NCI-H69 (cell line): ENCODE data around the gene KCNAB1.
"Not testable (repeated sequence)": the region's sequence is repeated elsewhere in the genome, so short reads cannot be mapped to it uniquely, and the experiment has no call there.

Experiments used
- DNase-seq: peaks from one replicate; lab custom pipeline; 2025; lab: John Stamatoyannopoulos, UW

Gene KCNAB1

DNA sequence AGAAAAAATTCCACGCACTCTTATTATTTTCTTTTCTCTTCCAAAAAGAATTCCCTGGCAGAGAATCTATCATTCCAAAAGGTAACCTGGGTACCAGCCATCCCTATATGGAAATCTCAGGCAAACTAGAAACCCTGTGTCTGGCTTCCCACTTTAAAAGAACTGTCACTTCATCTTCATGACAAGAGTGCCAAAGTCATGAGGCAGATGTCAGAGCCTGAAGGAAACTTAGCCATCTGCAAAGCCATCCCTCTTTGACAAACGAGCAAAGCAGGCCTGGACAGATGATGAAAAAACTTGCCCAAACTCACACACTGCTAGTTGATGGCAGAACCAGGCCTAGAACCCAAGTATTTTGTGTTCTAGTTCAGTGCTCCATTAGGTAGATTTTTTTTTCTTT lies 418.7 kb downstream of the KCNAB1 start:
- DNase-seq: no peak

DNA sequence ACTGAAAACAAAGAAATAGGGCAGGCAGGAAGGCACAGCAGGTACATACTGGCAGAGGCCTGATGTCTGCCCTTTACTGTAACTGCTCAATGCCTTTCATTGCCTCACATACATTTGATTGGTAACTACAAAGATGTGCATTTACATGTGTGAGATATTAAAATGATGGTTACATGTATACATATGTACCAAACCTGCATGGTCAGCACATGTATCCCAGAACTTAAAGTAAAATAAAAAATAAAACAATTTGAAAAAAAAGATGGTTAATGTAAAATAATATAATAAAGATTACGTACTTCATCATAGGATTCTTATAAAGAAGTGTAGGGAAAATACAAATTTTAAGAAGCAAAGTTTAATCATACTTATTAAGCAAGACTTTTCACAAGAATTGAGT lies 419.4 kb downstream of the KCNAB1 start:
- DNase-seq: no peak

DNA sequence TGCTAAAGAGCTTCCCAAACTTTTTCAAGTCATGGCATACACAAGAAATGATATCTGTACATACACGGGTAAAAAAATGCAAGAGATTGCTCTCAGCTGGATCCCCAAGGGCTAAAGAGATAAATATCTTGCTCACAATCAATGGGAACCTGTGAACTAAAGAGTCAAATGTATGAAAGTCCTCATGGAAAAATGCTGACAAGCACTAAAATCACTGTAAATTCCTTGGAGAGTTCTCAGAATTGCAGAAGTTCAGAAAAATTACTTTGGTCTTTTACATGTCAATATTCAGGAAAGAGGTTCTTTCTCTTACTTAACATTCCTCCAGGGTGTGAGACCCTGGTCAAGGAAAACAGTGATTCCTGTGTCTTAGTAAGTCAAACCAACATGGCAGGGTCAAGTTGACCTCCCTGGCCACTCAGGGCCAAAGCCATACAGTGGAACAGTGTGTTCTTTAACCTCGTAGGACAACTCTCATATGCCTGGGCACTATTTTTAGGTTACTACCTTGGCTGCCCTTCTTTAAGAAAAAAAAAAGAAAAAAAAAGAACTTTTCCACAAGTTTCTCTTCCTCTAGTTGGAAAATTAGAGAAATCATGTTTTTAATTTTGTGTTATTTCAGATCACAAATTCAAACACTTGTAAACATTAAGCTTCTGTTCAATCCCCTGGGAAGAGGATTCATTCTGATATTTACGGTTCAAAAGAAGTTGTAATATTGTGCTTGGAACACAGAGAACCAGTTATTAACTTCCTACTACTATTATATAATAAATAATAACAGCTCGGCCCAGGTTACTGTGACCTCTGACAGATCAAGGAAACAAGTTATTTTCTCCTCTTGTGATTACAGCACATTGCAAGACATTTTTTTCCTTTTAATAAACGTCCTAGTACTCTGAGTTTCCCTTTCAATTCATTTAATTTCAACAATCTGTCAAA lies 422.0 kb downstream of the KCNAB1 start:
- DNase-seq: no peak

DNA sequence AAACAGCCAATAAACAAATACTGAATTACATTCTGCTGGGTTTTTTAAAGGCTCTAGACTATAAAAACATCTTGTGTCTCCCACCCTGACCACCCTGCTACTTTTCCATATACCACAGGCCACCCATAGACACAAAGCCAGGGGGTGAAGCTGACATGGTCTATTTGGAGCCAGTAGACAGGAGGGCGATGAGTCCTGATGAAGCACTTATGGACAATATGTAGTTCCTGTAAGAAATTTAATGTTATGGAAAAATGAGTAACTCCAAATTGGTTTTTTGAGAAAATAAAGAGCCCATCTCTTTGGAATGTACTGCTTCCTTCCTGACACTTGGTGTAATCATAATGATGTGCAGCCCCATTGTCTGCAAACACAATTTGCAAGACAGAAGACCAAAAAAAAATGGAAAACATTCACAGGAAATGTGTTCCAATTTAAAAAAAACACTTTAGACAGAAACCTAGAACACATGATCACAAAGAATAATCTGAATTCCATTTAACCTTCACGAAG lies 422.7 kb downstream of the KCNAB1 start:
- no peak for DNase-seq

DNA sequence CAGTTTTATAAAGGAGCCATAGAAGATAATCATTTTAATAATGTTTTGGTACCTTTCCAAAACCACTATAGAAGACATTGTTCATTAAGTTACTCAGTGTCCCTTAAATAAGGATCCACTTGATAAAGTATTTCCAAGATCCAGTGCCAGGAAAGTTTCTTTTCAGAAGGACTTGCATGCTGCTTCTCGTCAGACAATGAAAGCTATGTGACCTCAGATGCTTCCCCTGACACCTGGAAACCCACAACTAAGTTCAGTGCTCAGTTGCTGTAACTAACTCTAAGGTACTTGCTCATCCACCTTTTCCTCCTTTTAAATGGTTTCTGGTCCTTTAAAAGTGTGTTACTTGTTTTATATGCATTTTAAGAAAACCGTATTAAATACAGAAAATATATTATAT lies 427.3 kb downstream of the KCNAB1 start:
- DNase-seq: no peak

DNA sequence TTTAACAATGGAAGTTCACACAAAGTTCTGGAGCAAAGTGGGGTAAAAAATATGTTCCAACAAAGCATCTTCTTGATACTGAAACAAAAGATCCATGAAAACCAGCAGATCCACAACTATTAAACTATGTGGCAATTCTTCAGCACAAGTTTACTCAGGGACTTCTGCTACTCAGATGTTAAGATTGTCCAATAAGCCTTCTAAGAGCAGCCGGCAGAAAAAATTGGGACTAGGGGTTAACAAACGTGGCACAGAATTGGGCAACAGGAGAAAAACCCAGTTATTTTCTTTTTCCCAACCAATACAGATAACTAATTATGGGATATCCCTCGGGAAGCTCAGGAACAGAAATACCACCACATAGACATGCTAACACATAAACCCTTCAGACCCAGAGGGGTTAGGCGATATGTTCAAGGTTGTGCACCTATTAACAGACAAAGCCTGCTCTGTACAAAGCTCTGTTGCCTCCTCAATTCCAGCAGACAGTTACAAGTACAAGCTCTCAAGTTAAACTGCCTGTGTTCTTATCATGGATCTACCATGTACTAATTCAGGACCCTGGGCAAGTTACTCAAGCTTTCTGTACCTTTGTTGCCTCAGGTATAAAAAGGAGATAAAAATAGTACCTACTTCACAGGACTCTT lies 427.8 kb downstream of the KCNAB1 start:
- no peak for DNase-seq

DNA sequence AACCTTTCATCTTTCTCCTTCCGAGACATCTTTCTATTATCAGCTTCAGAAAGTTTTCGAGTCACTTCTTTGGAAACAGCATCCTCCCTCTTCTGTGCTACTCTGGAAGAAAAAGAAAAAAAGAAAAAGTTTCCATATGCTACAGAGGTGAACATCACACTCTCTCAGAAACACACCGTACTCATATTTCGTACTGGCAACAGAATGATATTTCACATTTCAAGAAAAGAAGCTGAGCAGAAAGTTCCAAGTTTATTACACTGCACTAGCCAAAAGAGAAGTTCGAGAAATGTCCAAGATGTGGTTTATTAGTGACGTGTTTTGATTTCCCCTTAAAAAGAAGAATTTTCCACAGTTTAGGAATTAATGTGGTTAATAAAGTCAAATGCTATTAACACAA lies 428.5 kb downstream of the KCNAB1 start:
- no peak for DNase-seq

DNA sequence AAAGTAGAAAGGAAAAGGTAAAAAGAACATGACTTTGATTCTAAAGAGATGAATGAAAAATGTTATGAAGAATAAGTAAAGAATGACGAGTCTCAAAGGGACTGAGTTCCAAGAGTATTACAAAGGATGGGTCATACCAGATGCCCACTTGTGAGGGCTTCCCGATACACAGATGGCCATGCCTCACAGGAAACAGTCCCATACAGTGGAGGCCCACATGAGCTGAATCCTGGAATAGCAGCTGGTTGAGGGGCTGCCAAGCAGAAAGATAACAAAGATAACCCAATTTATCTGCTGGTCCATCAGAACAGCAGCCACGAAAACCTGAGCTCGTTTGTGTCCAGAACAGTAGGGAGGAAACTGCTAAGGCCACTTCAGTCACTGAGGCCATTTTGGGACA lies 430.9 kb downstream of the KCNAB1 start:
- DNase-seq: no peak

DNA sequence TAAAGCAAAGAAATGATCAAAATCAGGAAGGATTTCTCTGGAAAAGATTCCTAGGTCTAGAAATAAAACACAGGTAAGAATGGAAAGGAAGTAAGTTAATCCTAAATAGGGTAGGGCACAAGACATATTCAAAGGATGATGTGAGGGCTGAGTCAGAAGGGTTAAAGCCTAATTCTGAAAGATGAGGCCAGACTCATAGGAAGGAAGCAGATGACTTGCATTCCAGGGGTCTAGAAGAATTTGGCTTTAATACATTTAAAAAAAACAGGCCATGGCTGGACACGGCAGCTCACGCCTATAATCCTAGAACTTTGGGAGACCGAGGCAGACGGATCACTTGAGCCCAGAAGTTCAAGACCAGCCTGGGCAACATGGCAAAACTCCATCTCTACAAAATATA lies 431.4 kb downstream of the KCNAB1 start:
- DNase-seq: no peak

DNA sequence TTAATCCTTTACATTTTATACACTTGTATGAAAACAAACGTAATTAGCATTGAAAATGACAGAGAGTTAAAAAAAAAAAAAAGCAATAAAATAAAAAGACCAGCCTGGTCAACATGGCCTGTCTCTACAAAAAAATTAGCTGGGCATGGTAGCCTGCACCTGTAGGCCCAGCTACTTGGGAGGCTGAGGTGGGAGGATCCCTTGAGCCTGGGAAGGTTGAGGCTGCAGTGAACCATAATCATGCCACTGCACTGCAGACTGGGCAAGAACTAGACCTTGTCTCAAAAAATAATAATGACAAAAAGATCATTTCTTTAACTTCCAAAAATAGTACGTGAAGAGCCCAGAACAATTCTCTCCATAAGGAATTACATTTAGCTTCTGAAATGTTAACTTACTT lies 432.6 kb downstream of the KCNAB1 start:
- no peak for DNase-seq

DNA sequence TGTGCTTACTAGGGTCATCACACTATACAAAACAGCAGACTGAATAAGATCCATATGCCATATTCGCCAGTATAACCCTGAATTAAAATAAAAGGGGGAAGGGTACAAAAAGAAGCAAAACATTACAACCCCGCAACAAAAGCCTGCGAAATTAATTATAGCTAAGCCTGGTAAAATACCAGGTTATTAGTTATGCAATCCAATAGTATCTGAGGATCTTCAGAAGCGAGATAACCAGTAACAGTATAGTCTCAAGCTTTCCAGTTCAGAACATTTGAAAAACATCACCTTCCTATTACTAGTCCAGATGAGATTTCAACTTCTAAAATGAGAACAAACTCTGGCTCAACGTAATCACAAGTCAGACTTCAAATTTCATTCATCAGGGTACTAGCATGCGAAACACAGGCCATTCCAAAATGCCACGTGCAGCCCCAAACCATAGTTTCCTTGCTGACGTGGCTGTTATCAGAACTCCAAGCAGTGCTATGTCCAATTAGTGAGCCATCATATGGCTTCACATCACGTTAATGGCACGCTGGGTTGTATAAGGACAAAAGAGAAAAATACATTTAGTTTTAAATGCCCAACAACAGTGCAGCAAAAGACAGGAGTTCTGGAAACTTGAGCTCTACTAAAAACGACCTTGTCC lies 433.5 kb downstream of the KCNAB1 start:
- peak; percentile 38 for DNase-seq

DNA sequence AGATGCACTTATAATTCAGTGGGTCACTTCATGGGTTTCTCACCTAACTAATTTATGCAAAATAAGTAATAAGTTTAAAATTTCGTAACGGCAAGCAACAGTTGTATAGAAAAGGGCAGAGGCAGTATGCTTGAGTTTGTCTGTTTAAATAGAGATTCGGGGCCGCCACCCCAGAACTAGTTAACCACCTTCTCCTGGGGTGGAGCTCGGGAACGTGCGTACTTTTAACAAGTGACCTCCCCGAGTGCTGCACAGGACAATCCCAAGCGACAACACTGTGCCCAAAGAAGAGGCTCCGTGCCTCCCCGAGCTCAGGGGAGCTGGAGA lies 434.1 kb downstream of the KCNAB1 start:
- DNase-seq: no peak

DNA sequence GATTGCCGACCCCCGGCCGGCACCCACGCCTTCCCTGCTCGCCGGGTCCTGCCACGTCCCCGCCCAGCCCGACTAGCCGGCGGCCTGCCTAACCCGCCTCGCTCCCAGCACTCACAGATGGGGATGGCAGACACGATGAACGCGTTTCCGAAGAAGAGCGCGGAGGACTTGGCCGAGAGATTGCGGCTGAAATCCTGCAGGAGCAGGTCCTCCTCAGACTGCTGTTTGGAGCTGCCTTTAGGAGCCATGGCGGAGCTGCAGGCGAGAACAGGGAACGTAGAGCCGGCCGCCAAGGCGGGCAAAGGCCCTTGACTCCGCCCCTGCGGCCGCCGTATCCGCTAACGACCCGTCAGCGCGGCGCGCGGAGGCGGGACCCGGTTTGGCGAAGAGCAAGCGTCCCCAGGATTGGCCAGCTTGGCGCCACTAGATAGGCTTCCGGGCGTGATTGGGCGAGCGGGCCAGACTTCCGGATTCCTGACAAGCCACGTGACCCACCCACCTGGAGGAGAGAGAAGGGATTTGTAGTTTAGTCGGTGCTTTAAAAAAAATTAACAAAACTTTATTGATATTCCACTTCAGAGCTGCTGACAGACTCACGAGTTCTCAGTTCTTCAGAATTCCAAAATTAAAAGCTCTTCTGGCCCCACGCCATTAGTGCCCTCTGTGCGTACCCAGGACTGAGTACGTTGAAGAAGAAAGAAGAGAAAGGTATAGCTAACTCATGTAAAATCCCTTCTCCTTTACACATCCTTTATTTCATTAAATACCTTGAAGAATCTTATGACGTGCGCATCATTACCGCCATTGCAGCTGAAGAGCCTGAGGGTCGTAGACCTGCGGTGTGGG lies 434.7 kb downstream of the KCNAB1 start, which contains the start of gene SSR3:
SSR3 (minus strand) TSS at position 276 of the 846 bp plus-strand sequence; CDS start at position 248, 28 bp downstream.
- DNase-seq: peak; percentile 98

DNA sequence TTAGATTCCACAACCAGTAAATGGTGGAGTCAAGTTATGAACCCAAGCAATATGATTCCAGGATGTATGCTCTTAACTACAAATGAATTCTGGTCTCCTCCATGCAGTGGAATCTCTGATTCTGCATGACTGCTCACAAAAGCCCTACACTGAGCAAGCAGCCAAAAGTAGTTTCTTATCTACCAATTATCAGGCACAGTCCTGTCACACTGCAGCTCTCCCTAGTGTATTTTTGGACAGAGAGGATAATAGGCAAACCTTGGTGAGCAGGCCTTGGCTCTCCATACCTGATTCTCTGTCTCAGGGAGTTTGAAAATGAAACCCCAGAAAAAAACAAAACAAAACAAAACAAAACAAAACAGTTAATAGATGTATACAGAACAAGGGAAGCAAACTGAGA lies 438.0 kb downstream of the KCNAB1 start:
- no peak for DNase-seq

DNA sequence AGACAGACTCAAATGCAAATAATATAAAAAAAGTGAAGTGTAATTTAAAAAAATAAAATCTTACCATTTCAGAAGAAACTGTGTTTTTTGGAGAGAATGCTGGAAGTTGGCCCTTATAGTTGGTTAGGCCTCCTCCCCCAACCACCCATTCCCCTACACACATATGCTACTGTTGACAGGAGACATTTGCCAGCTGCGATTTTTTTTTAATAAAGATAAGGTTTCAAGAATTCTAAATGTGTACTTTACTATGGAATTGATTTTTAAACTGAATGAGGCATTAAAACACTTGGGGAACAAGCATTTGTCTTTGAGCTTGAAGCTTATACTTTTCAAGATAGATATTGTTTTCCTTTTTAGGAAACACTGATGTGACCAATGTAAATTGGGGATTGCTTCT lies 438.9 kb downstream of the KCNAB1 start:
- no peak for DNase-seq

DNA sequence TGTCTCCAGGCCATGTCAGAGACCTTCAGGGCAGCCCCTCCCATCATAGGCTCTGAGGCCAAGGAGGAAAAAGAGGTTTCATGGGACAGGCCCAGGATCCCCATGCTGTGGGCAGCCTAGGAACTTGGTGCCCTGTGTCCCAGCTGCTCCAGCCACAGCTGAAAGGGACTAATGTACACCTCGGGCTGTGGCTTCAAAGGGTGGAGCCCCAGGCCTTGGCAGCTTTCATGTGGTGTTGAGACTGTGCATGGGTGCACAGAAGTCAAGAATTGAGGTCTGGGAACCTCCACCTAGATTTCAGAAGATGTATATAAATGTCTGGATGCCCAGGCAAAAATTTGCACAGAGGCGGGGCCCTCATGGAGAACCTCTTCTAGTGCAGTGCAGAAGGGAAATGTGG lies 441.2 kb downstream of the KCNAB1 start:
- no peak for DNase-seq

DNA sequence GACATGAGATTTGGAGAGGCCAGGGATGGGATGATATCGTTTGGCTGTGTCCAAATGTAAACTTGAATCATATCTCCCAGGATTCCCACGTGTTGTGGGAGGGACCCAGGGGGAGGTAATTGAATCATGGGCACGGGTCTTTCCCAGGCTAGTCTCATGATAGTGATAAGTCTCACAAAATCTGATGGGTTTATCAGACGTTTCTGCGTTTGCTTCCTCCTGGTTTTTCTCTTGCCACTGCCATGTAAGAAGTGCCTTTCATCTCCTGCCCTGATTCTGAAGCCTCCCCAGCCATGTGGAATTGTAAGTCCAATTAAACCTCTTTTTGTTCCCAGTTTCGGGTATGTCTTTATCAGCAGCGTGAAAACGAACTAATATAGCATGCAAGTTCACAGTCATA lies 442.1 kb downstream of the KCNAB1 start:
- not testable (repeated sequence) for DNase-seq

DNA sequence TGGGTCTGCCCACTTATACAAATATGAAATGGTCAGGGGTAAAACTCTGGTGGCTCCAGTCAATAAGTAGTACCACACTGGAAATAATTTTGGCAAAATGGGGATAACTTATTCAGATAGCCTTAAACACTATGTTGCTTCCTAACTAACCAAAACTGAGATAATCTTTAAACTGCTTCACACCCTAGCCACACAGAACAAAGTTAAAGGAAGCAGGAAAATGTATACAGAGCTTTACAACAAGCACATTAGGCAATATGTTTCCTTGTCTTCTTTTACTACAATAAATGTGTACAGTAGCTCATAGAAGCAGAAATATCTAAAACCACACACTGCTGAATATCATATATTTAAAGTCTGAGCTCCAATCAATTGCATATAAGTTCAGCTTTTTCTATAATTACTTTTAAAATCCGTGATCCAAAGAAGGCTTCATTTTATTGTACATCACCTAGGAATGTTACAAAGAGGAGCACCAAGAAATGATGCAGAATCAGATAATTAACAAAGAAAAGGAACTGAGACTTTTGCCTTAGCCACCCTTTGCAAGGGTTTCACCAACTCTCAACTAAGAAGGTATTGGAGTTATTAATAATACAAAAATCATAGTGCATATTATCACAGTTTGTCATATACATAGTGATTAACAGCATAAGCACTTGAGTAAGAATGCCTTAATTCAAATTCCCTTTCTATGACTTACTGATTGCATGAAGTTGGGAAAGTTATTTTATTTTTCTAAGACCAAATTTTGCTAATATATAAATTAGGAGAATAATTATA lies 443.7 kb downstream of the KCNAB1 start:
- DNase-seq: no peak

DNA sequence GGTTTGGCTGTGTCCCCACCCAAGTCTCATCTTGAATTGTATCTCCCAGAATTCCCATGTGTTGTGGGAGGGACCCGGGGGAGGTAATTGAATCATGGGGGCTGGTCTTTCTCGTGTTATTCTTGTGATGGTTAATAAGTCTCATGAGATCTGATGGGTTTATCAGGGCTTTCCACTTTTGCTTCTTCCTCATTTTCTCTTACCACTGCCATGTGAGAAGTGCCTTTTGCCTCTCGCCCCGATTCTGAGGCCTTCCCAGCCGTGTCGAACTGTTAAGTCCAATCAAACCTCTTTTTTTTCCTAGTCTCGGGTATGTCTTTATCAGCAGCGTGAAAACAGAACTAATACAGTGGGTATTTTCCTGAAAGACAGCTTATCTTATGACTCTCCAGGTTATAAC lies 448.6 kb downstream of the KCNAB1 start:
- DNase-seq: not testable (repeated sequence)

DNA sequence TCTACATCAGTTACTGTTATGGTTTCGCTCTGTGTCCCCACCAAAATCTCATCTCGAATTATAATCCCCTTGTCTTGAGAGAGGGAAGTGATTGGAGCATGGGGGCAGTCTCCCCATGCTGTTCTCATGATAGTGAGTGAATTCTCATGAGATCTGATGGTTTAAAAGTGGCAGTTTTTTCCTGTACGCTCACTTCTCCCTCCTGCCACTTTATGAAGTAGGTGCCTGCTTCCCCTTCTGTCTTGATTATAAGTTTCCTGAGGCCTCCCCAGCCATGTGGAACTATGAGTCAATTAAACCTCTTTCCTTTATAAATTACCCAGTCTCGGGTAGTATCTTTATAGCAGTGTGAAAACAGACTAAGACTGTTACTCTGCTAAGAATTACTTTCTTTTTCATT lies 449.5 kb downstream of the KCNAB1 start:
- DNase-seq: not testable (repeated sequence)

DNA sequence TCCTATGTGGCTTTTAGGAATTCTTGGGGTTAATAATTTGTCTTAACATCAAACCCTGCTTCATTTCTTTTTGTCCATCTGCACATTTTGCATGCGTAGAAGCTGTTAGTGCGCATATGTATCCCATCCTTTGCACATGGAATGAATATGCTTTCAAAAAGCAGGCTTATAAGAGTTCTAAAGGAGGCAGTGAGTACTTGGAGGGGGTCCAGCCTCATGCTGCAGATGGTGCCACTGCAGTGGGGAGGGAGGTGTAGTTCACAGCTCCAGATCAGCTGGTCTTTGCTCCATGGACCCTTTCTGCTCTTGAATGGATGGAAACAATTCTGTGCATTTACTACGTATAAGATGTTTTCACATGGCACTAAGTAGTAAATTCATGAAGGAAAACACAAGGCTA lies 455.3 kb downstream of the KCNAB1 start:
- no peak for DNase-seq
